HG02973 (cell line): ENCODE results near the gene CHGA.

ENCODE experiments used
- ATAC-seq: cut with Tn5 transposase; IDR thresholded peaks from one replicate; pipeline ENCODE4 v1.9.1; 2021; ENCODE audit warnings: moderate library complexity; ENCODE audit not compliant: unreplicated experiment

Gene CHGA

GRCh38 chr14:92922883-92923743 lies at the start of gene CHGA:
Gene CHGA (plus strand): TSS chr14:92923150. CDS start chr14:92923360, 210 bp downstream.
- no peak for ATAC-seq

- no peak for ATAC-seq
These were observed 47.8 kb upstream of the CHGA start for GRCh38 chr14:92874962-92875661.

GRCh38 chr14:92877757-92878431 lies 45.1 kb upstream of the CHGA start:
- no peak for ATAC-seq

- no peak for ATAC-seq
These were observed 42.6 kb upstream of the CHGA start for GRCh38 chr14:92880351-92880750.

GRCh38 chr14:92880851-92881250 lies 42.1 kb upstream of the CHGA start:
- no peak for ATAC-seq

- ATAC-seq: no peak
These were observed 39.9 kb upstream of the CHGA start for GRCh38 chr14:92883066-92883465.

GRCh38 chr14:92884410-92884809 lies 38.5 kb upstream of the CHGA start:
- no peak for ATAC-seq

GRCh38 chr14:92885279-92886061 lies 37.5 kb upstream of the CHGA start:
- ATAC-seq: no peak

GRCh38 chr14:92886337-92886736 lies 36.6 kb upstream of the CHGA start:
- ATAC-seq: no peak

GRCh38 chr14:92887157-92887556 lies 35.8 kb upstream of the CHGA start:
- ATAC-seq: no peak

GRCh38 chr14:92888896-92889295 lies 34.1 kb upstream of the CHGA start:
- no peak for ATAC-seq

GRCh38 chr14:92890830-92891588 lies 31.9 kb upstream of the CHGA start:
- no peak for ATAC-seq

GRCh38 chr14:92892589-92892988 lies 30.4 kb upstream of the CHGA start:
- no peak for ATAC-seq

- no peak for ATAC-seq
These were observed 27.5 kb upstream of the CHGA start for GRCh38 chr14:92895352-92895878.

GRCh38 chr14:92897922-92898565 lies 24.9 kb upstream of the CHGA start:
- no peak for ATAC-seq

GRCh38 chr14:92898566-92899131 lies 24.3 kb upstream of the CHGA start:
- ATAC-seq: no peak

- no peak for ATAC-seq
These were observed 22.3 kb upstream of the CHGA start for GRCh38 chr14:92900660-92901059.

- ATAC-seq: no peak
These were observed 20.8 kb upstream of the CHGA start for GRCh38 chr14:92902191-92902590.

GRCh38 chr14:92902726-92903125 lies 20.2 kb upstream of the CHGA start:
- no peak for ATAC-seq
